Measurements from ENCODE around the gene ARHGEF16.

- TF ChIP-seq POLR2AphosphoS5 (IDR thresholded peaks at IDR 0.05) (no peak), CTCF (IDR thresholded peaks at IDR 0.05 in 8 of 11, conservative IDR thresholded peaks at IDR 0.05 in 3 of 11) (no peak)
These were observed 28.8 kb upstream of the ARHGEF16 start for GRCh38 chr1:3425486-3426215.

Data from spleen (tissue), 7 donors.